HG02870 (cell line): ENCODE data around the gene RSAD2.
A peak's percentile ranks its signal among the peaks of the same experiment; 100 is the strongest.
"Not testable (repeated sequence)": the region's sequence is repeated elsewhere in the genome, so short reads cannot be mapped to it uniquely, and the experiment has no call there.

Source experiments
- ATAC-seq: cut with Tn5 transposase; IDR thresholded peaks from one replicate; pipeline ENCODE4 v1.9.1; 2021; ENCODE audit warnings: mild to moderate bottlenecking, moderate library complexity; ENCODE audit not compliant: unreplicated experiment

Gene RSAD2

GRCh38 chr2:6877402-6878304 lies at the start of gene RSAD2:
RSAD2 (plus strand) TSS chr2:6877777; CDS start chr2:6877801, 24 bp downstream.
- ATAC-seq: peak; percentile 64

- ATAC-seq: no peak
Measured at GRCh38 chr2:6828299-6828584, 49.3 kb upstream of the RSAD2 start.

GRCh38 chr2:6831229-6831628 lies 46.3 kb upstream of the RSAD2 start:
- no peak for ATAC-seq

GRCh38 chr2:6832596-6833299 lies 44.8 kb upstream of the RSAD2 start:
- ATAC-seq: no peak

- ATAC-seq: no peak
Measured at GRCh38 chr2:6833300-6833604, 44.3 kb upstream of the RSAD2 start.

- ATAC-seq: no peak
Measured at GRCh38 chr2:6834163-6834562, 43.4 kb upstream of the RSAD2 start.

GRCh38 chr2:6835467-6835866 lies 42.1 kb upstream of the RSAD2 start:
- ATAC-seq: no peak

GRCh38 chr2:6838673-6839319 lies 38.8 kb upstream of the RSAD2 start:
- ATAC-seq: no peak

GRCh38 chr2:6841537-6842287 lies 35.9 kb upstream of the RSAD2 start:
- ATAC-seq: no peak

- no peak for ATAC-seq
Measured at GRCh38 chr2:6845312-6845711, 32.3 kb upstream of the RSAD2 start.

GRCh38 chr2:6845903-6846302 lies 31.7 kb upstream of the RSAD2 start:
- no peak for ATAC-seq

GRCh38 chr2:6846540-6846939 lies 31.0 kb upstream of the RSAD2 start:
- ATAC-seq: no peak

GRCh38 chr2:6846967-6847681 lies 30.5 kb upstream of the RSAD2 start:
- no peak for ATAC-seq

- ATAC-seq: no peak
Measured at GRCh38 chr2:6852195-6852594, 25.4 kb upstream of the RSAD2 start.

- no peak for ATAC-seq
Measured at GRCh38 chr2:6854416-6854815, 23.2 kb upstream of the RSAD2 start.

GRCh38 chr2:6855860-6856547 lies 21.6 kb upstream of the RSAD2 start:
- ATAC-seq: no peak

GRCh38 chr2:6856548-6856920 lies 21.0 kb upstream of the RSAD2 start:
- ATAC-seq: no peak

GRCh38 chr2:6858466-6859027 lies 19.0 kb upstream of the RSAD2 start:
- not testable (repeated sequence) for ATAC-seq

GRCh38 chr2:6860296-6860695 lies 17.3 kb upstream of the RSAD2 start:
- ATAC-seq: no peak

GRCh38 chr2:6863792-6864191 lies 13.8 kb upstream of the RSAD2 start:
- no peak for ATAC-seq
